ELR (cell line): Measurements from ENCODE around the gene PTOV1.

Source experiments
- DNase-seq: peaks from one replicate; pipeline ENCODE4 v3.0.0-alpha.2; 2015; ENCODE audit warnings: low read depth

Gene PTOV1

GRCh38 chr19:49843265-49843664 lies 7.7 kb upstream of the PTOV1 start:
- no peak for DNase-seq

GRCh38 chr19:49844138-49845095 lies 6.5 kb upstream of the PTOV1 start:
- DNase-seq, result no peak

DNA sequence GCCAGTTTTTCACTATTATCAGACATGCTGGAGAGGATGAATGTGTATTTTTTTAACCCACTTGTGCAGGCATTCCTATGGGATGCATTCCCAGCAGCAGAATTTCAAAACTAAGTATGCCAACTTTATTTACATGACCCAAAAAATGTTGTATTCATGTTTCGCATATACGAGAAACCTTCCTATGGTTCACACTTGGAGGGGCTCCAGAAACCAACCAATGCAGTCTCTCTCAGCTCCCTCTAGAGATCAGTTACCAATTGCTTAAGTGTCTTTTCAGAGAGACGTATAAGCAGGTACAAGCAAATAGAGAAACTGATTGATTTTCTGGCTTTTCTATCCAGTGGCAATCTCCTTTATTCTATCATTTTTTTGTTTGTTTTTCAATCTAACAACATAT lies 5.5 kb upstream of the PTOV1 start:
- DNase-seq, result no peak

- no peak for DNase-seq
Observed at GRCh38 chr19:49846408-49846807, 4.6 kb upstream of the PTOV1 start.

GRCh38 chr19:49847731-49848696 lies 2.9 kb upstream of the PTOV1 start:
- peak; percentile 94 for DNase-seq

DNA sequence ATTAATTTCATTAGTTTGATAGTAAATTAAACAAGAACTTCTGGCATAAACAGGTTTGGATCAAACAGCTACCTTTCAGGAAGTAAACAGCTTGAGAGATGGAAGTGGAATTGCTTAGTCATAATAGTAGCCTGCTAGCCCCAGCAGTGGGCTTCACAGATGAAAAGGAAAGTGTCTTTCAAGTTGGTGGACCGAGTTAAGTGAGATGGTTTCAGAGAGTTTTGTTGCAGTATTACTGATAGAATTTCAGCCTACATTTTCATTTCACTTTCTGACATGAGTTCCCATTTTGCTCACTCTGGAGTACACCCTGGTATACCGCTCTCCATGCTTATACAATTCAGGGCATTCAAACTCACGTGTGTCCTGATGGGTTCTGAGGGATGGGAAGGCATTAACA lies 2.0 kb upstream of the PTOV1 start:
- no peak for DNase-seq

- no peak for DNase-seq
Observed at GRCh38 chr19:49849433-49850220, 1.3 kb upstream of the PTOV1 start.

DNA sequence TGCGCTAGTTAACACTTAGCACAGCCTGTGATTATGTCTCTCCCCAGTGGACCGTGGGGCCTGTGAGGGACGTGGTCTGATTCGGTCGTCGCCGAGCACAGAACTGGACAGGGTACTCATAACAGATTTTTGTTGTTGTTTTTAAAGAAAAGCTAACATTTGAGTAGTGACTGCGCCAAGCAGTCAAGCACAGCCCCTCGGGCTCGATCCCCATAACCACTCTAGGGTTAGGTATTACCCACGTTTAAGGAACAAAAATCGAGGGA lies 805 bp upstream of the PTOV1 start:
- no peak for DNase-seq

DNA sequence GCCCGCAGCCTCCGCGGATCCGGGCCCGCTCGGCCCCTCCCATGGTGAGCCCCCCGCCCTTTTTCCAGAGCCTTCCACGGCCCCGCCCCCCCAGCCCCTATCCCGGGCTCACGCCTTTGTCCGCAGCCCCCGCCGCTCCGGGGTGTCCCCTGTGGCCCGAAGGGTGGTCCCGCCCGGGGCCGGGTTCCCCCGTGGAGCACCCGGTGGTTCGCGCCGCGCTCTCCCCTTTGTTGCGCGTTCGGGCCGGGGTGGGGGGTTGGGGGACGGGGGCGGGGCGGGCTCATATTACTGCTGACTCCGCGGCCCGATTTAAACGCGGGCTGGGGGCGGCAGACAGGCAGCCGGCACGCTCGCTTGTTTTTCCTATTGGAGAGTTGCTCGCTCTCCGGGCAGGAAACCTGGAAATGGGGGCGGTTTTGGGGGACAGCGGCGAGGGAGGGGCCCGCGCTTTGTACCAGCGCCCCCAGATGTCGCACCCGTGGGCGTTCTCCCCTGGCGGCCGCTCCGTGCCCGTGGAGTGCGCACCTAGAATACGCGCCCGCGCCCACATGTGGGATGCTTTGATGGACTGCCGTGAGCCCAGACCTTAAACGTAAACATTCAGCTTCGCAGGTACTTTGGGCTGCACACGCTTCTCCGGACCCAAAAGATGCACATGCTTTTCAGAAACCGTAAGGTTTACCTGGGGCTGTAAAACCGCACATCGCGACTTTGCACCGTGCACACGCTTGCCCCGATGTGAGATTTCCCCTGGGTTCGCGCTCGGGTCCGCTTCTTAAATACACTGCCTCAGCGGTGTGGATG lies 699 bp downstream of the PTOV1 start:
- peak; percentile 45 for DNase-seq

DNA sequence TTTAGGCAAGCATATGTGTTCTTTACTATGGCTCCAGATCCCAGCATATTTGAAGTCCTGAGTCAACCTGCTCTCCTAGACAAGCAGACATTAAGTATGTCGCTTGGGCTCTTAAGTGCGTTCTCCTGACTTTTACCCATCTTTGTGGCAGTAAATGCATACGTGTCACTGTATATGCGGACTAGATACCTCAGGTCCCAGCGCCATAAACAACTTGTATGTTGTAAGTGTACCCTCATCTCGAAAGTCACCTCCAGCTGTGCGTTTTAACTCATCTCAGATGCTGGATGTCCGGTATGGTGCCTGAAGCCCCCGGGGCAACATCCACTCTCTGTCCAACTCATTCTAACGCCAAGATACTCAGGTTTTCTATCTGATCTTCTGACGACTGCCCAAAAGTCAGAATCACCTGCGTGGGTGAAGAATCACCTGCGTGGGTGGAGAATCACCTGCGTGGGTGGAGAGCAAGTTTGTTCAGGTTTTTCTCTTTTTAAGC lies 1.7 kb downstream of the PTOV1 start:
- DNase-seq, result no peak

DNA sequence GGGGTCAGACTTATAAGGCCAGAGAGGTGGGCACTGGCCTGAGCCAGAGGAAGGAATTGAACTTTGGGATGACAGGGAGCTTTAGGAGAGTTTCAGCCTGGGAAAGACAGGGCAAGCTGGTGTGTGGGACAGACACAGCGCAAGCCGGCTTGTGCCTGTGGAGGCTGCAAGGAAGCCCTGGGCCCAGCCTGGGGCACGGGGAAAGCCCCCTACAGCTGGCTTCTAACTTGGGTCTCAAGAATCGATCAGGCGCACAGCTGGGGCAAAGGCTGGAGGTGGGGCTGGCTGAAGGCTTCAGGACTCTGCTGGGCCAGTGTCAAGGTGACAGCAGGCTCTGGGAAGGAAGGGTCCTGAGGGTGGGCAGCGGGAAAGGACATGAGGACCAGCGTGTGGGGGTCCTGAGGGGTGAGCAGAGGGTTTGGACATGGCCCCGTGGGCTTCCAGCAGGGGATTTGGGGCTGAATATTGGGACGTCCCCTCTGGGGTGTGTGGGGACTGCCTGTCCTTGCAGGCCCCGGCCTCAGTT lies 3.0 kb downstream of the PTOV1 start:
- no peak for DNase-seq

- no peak for DNase-seq
Observed at GRCh38 chr19:49854378-49855263, 3.7 kb downstream of the PTOV1 start.

DNA sequence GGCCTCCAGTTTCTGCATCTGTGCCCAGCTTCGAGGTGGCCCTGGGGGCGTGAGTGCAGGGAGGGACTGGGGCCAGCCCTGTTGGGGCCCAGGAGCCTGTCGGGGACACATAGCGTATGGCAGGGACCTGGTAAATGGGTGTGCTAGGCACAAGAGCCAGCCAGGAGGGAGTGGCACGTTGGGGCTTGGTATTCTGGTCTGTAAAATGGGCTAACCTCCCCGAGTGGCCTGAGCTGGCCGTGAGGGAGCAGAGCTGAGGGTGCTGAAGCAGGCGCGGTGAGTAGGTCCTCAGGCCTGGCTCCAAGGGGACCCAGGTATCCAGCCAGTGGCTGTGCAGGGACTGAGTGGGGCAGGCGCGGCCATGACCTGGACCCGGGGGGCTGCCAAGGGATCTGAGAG lies 4.3 kb downstream of the PTOV1 start:
- no peak for DNase-seq

DNA sequence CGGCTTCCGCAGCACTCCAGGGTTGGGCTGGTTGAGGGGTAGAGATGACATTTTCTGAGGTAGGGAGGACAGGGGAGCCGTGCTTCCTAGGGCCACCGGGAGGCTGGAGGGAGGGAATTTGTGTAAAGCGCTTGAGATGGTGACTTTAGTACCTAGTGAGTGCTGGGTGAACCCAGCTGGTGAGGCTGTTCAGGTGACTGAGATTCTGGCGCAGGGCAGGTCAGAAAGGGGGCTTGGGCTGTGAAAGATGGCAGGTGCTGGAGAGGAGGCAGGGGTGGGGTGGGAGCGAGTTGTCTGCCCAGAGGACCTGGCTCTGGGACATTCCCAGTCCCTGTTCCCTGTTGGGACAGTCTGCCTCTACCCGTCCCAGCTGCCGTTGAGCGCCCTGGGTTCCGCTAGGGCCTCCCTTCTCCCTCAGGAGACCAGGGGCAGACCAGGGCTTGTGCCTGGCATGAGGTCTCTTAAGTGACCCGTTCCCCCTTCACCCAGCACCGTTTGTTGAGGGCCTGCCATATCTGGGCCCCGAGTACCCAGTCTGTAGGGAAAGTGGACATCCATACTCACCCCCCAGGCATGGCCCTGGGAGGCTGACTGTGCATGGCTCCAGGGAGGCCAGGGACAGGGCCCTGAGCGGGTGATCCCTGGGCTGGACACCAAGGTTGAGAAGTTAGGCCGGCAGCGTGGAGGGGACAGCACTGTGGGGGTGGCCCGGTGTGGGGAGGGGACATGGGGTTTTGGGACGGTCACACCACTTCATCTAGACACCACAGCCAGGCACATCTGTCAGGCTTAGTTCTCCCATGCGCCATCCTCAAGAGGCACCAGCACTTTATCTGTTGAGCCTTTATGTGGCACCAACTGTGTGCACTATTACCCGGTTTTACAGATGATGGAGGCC lies 5.0 kb downstream of the PTOV1 start:
- no peak for DNase-seq

GRCh38 chr19:49856574-49857021 lies 5.6 kb downstream of the PTOV1 start:
- DNase-seq, result no peak

DNA sequence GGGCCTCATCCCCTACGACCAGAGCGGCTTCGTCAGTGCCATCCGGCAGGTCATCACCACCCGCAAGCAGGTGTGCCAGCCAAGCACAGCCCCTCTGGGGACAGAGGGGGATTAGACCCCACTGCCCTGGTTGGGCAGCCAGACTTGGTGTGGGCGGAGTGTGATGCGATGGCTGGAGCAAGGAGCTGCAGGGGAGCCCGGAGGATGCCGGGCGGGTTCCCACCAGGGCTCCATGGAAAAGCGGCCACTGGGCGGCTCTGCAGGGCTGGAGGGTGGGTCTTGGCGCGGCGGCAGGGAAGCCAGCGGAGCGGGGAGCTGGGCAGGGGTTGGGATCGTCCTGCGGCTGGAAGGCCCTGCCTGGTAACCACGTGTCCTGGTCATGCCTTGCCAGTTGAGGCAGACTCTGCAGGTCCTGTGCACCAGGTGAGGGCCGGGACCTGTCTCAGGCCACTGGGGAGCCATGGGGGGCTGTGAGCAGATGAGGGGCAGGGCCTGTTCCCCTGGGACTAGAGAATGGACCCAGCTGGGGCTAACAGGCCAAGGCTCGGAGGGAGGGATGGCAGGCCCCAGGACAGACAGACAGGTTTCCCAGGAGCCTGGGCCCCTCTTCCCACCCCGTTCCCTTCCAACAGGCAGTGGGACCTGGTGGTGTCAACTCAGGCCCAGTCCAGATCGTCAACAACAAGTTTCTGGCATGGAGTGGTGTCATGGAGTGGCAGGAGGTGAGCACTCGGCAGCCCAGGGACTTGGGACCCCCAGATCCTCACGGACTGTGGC lies 6.3 kb downstream of the PTOV1 start:
- no peak for DNase-seq

- no peak for DNase-seq
Observed at GRCh38 chr19:49857838-49858087, 6.8 kb downstream of the PTOV1 start.
